OCI-LY7 (cell line): ENCODE measurements around the gene PUM1. TPM values are rescaled to one million over a fixed set of nuclear protein-coding genes. Genes with fewer than 3 reads are reported as not detected.

ENCODE experiments used
- BruUV-seq: library from RNA; stranded (reverse); fragments of 400-500 nt; replicated peaks from 2 replicates; lab custom pipeline; 2021; lab: Mats Ljungman, UMichigan
- CTCF ChIA-PET: fragments of 300-600 bp; sonication (Branson Sonifier 250); formaldehyde crosslinking; loops from one replicate; lab custom pipeline; 2022; ENCODE audit warnings: antibody characterized with exemption; ENCODE audit not compliant: unreplicated experiment; lab: Charles Lee
- POLR2A ChIA-PET: fragments of 300-600 bp; sonication (Branson Sonifier 250); formaldehyde crosslinking; loops from one replicate; lab custom pipeline; 2022; ENCODE audit warnings: antibody characterized with exemption; lab: Charles Lee
- DNase-seq: peaks from one replicate; pipeline ENCODE4 v3.0.0-alpha.2; 2015; ENCODE audit warnings: low spot score
- H2AFZ ChIP-seq: fragments of 200-600 bp; sonication (generic), shearing (Covaris generic); 2 replicates; pipeline ENCODE4 v1.6.1; 2014; ENCODE audit warnings: mild to moderate bottlenecking, antibody characterized with exemption, low read length, moderate library complexity
- H3K27ac ChIP-seq: fragments of 200-600 bp; sonication (generic); 2 replicates; pipeline ENCODE4 v1.5.1; 2014; ENCODE audit warnings: mixed run types, low read depth, mild to moderate bottlenecking, moderate library complexity, low read length, inconsistent platforms; ENCODE audit not compliant: poor library complexity, severe bottlenecking
- H3K36me3 ChIP-seq: fragments of 200-600 bp; sonication (generic); 2 replicates; pipeline ENCODE4 v1.6.1; 2014; ENCODE audit warnings: mild to moderate bottlenecking, antibody characterized with exemption, low read length, moderate library complexity, mixed read lengths; ENCODE audit not compliant: insufficient read depth
- H3K4me1 ChIP-seq: fragments of 200-600 bp; sonication (generic); 2 replicates; pipeline ENCODE4 v1.5.1; 2014; ENCODE audit warnings: mild to moderate bottlenecking, low read length; ENCODE audit not compliant: insufficient read depth, poor library complexity, severe bottlenecking
- H3K4me2 ChIP-seq: fragments of 200-600 bp; sonication (generic); 2 replicates; pipeline ENCODE4 v1.6.1; 2014; ENCODE audit warnings: mild to moderate bottlenecking, low read length
- H3K4me3 ChIP-seq: fragments of 200-600 bp; sonication (generic); 2 replicates; pipeline ENCODE4 v1.5.1; 2014; ENCODE audit warnings: mild to moderate bottlenecking, low read depth, low read length; ENCODE audit not compliant: poor library complexity, severe bottlenecking
- H3K79me2 ChIP-seq: fragments of 200-600 bp; sonication (generic); 2 replicates; pipeline ENCODE4 v1.6.1; 2016; ENCODE audit warnings: low read depth, mild to moderate bottlenecking, low read length, moderate library complexity, mixed read lengths; ENCODE audit not compliant: insufficient read depth
- H3K9me2 ChIP-seq: fragments of 200-600 bp; sonication (generic); 2 replicates; pipeline ENCODE4 v1.6.1; 2016; ENCODE audit warnings: mild to moderate bottlenecking, low read length, mixed read lengths; ENCODE audit not compliant: insufficient read depth
- H3K9me3 ChIP-seq: fragments of 200-600 bp; sonication (generic); 2 replicates; pipeline ENCODE4 v1.6.1; 2014; ENCODE audit warnings: mild to moderate bottlenecking, mixed run types, low read length, mixed read lengths
- H4K20me1 ChIP-seq: fragments of 200-600 bp; sonication (generic); 2 replicates; pipeline ENCODE4 v1.6.1; 2014; ENCODE audit warnings: mild to moderate bottlenecking, antibody characterized with exemption, low read length, moderate library complexity, mixed read lengths; ENCODE audit not compliant: insufficient read depth
- EZH2phosphoT487 ChIP-seq: fragments of 200-600 bp; sonication (generic); IDR thresholded peaks from 2 replicates; pipeline ENCODE4 v1.6.1; 2018; ENCODE audit warnings: low read depth, borderline replicate concordance, mild to moderate bottlenecking, mixed run types, antibody characterized with exemption, low read length, moderate library complexity, mixed read lengths
- intact Hi-C: fragments of 100-400 bp; cut with micrococcal nuclease; formaldehyde crosslinking; loops from one replicate; pipeline ENCODE4 v1.10.0; 2022; ENCODE audit not compliant: unreplicated experiment
- total RNA-seq, 2 experiments: library from RNA; depleted of rRNA in 1 of 2; stranded (reverse); fragments of >200 nt in 1 of 2; shearing (Covaris generic) in 1 of 2; gene quantifications; 2 replicates each; pipeline ENCODE4 v1.2.3, GENCODE V29; 2014 to 2022
- TF ChIP-seq, protein P1 (sequence below): fragments of 200-600 bp; sonication (generic); conservative IDR thresholded peaks from 2 replicates; pipeline ENCODE4 v1.5.1; 2014; ENCODE audit warnings: mild to moderate bottlenecking, antibody characterized with exemption, low read length, moderate library complexity, mixed read lengths

PUM1 gene
- total RNA-seq, 2 experiments from 2014 or later = 52.0 to 97.5 TPM

DNA sequence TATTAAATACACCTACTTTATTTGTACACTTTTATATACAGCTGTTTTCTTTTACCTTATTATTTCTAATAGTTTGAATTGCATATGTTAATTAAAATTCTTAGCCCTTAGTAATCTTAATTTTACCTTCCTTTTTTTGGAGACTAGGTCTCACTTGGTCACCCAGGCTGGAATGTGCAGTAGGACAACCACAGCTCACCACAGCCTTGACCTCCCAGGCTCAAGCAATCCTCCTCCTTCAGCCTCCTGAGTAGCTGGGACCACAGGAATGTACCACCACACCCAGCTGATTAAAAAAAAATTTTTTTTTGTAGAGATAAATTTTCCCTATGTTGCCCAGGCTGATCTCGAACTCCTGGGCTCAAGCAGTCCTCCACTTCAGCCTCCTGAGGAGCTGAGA is 141.9 kb downstream of the PUM1 start:
- POLR2A ChIA-PET = interaction anchor here (0.7 kb wide), 1 partner anchor 613 kb away, joined by 3 read pairs; no protein-coding TSS in a partner anchor
- Histone ChIP-seq H4K20me1 (no peaks in the 10 kb centered on the region), H3K4me1 (no peaks in the 10 kb centered on the region), H3K9me2 (no peaks in the 10 kb centered on the region), H3K4me2 (no peak overlapping the region), H2AFZ (no peak overlapping the region), H3K4me3 (no peak overlapping the region), H3K9me3 (no peaks in the 10 kb centered on the region), H3K79me2 (no peaks in the 10 kb centered on the region), H3K36me3 (no peaks in the 10 kb centered on the region), H3K27ac (no peak overlapping the region)
- CTCF ChIA-PET = no interaction called here
- no TSS peak for BruUV-seq
- DNase-seq = no peak
- intact Hi-C loops = no loop called here
- TF ChIP-seq EZH2phosphoT487 = no peak
- TF ChIP-seq, protein P1, sequence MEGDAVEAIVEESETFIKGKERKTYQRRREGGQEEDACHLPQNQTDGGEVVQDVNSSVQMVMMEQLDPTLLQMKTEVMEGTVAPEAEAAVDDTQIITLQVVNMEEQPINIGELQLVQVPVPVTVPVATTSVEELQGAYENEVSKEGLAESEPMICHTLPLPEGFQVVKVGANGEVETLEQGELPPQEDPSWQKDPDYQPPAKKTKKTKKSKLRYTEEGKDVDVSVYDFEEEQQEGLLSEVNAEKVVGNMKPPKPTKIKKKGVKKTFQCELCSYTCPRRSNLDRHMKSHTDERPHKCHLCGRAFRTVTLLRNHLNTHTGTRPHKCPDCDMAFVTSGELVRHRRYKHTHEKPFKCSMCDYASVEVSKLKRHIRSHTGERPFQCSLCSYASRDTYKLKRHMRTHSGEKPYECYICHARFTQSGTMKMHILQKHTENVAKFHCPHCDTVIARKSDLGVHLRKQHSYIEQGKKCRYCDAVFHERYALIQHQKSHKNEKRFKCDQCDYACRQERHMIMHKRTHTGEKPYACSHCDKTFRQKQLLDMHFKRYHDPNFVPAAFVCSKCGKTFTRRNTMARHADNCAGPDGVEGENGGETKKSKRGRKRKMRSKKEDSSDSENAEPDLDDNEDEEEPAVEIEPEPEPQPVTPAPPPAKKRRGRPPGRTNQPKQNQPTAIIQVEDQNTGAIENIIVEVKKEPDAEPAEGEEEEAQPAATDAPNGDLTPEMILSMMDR = no peak

DNA sequence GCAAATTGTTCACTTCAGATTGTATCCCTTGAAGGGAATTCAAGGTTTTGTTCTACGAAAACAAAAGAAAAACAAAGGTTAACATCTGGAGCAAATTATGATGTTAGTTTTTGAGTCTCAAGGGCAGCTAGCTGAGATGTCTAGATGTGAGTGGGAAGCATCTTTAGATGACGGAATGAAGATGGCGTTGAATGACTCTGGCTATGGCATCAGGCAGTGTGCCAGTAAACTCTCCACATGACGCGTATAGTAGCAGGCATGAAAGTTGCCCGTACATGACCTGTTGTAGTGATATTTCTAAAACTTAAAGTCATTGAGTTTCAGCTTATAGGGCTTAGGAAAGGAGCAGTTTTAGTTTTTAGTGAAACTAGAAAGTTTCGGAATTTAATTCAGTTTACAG is 144.7 kb downstream of the PUM1 start:
- Histone ChIP-seq H3K4me1 (no peaks in the 10 kb centered on the region), H3K9me3 (no peaks in the 10 kb centered on the region), H3K9me2 (no peaks in the 10 kb centered on the region), H3K4me3 (no peak overlapping the region), H3K4me2 (no peak overlapping the region), H4K20me1 (no peaks in the 10 kb centered on the region), H2AFZ (no peak overlapping the region), H3K36me3 (no peaks in the 10 kb centered on the region), H3K27ac (no peak overlapping the region), H3K79me2 (no peaks in the 10 kb centered on the region)
- TF ChIP-seq, protein P1 = no peak
- no peak for TF ChIP-seq EZH2phosphoT487
- ChIA-PET CTCF (no interaction called here), POLR2A (interaction anchor here (0.7 to 1.2 kb wide), 3 partner anchors 14 to 666 kb away, joined by 3 to 4 read pairs (median 3); no protein-coding TSS in a partner anchor)
- intact Hi-C loops = no loop called here
- no TSS peak for BruUV-seq
- DNase-seq = no peak

DNA sequence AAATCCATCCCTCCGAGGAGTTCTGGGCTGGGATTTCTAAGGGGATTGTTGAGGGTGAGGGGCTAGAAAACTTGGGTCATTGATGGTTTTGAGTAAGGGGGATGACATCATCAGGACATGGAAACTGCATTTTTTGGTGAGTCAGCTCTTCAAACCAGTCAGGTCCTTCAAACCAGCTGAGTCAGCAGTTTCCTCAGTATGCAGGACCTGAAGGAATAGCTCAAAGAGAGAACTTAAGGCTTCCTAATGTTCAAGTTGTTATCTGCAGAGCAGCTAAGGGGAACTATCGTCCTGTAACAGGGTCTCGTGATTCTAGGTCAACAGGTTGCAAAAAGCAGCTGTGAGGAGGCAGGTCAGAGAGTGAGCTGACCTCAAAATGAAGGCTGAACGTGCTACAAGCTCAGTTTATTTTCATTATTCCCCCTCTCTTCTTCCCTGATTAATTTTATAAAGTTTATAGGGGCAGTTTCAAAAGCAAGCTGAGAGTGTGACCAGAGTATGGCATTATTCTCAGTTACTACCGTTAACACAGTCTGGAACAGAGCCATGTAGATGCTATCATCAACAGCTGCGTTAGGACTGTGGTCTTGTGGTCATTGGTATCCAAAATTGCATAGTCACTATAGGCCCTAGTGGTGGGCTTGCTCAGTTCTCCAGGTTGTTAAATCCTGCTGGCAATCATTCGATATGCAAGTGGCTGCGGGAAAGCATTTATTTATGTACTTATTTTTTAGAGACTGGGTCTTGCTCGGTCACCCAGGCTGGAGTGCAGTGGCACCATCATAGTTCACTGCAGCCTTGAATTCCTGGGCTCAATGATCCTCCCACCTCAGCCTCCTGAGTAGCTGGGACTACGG is 146.3 kb downstream of the PUM1 start:
- ChIA-PET CTCF (no interaction called here), POLR2A (interaction anchor here (1.2 kb wide), 1 partner anchor 13 kb away, joined by 3 read pairs; no protein-coding TSS in a partner anchor)
- TF ChIP-seq, protein P1 = no peak
- TF ChIP-seq EZH2phosphoT487 = no peak
- Histone ChIP-seq H3K4me1 (no peaks in the 10 kb centered on the region), H2AFZ (no peak overlapping the region), H3K4me3 (no peak overlapping the region), H4K20me1 (no peaks in the 10 kb centered on the region), H3K27ac (no peak overlapping the region), H3K9me2 (no peaks in the 10 kb centered on the region), H3K9me3 (no peaks in the 10 kb centered on the region), H3K36me3 (no peaks in the 10 kb centered on the region), H3K79me2 (no peaks in the 10 kb centered on the region), H3K4me2 (no peak overlapping the region)
- intact Hi-C loops = no loop called here
- no TSS peak for BruUV-seq
- DNase-seq = no peak
